Mucosa of rectum (tissue), 2 donors: ENCODE measurements around the gene STXBP4.

Experiments
- H3K27ac ChIP-seq, 2 donors: one replicate each; pipeline ENCODE4 v1.7.0; 2013; ENCODE audit warnings: inconsistent platforms in 2 of 2, low read depth in 2 of 2, low read length in 2 of 2
- H3K27me3 ChIP-seq, 2 donors: one replicate each; pipeline ENCODE4 v1.7.0; 2013; ENCODE audit warnings: low read length in 2 of 2; ENCODE audit not compliant: control insufficient read depth in 2 of 2, insufficient read depth in 2 of 2
- H3K36me3 ChIP-seq, 2 donors: one replicate each; pipeline ENCODE4 v1.7.0; 2013; ENCODE audit warnings: low read length in 2 of 2; ENCODE audit not compliant: control insufficient read depth in 2 of 2, insufficient read depth in 2 of 2
- H3K4me1 ChIP-seq, 2 donors: one replicate each; pipeline ENCODE4 v1.7.0; 2013; ENCODE audit warnings: low read length in 2 of 2, mild to moderate bottlenecking in 1 of 2; ENCODE audit not compliant: control insufficient read depth in 2 of 2, insufficient read depth in 2 of 2
- H3K4me3 ChIP-seq, 2 donors: one replicate each; pipeline ENCODE4 v1.7.0; 2013; ENCODE audit warnings: low read length in 2 of 2
- H3K9ac ChIP-seq, 2 donors: one replicate each; pipeline ENCODE4 v1.7.0; 2013; ENCODE audit warnings: low read length in 2 of 2, low read depth in 1 of 2, mild to moderate bottlenecking in 1 of 2
- H3K9me3 ChIP-seq, 2 donors: one replicate each; pipeline ENCODE4 v1.7.0; 2013; ENCODE audit warnings: low read length in 2 of 2; ENCODE audit not compliant: control insufficient read depth in 2 of 2
- donor health status: healthy.
- donor health status: Normal muscosa, but diverticular disease.

STXBP4 gene

DNA sequence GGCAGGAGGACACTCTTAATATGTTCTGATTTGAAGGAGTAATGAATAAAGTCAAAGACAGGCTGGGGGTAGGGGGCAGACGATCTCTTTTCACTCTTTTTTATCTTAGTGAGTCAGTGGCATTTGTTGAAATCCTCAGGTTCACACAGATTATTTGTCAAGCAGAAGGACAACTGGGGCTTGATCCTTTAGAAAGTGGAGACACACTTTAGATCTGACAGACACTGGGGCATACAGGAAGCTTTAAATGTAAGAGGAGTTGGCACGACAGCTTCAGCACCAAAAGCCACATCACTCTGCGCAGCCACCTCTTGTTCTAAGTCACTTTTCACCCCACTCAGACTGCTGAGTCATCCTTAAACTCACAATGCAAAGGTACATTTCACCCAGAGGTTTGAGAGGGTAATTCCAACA is 121.5 kb downstream of the STXBP4 start:
- no peaks in the 10 kb centered on the region for H3K27me3 ChIP-seq

DNA sequence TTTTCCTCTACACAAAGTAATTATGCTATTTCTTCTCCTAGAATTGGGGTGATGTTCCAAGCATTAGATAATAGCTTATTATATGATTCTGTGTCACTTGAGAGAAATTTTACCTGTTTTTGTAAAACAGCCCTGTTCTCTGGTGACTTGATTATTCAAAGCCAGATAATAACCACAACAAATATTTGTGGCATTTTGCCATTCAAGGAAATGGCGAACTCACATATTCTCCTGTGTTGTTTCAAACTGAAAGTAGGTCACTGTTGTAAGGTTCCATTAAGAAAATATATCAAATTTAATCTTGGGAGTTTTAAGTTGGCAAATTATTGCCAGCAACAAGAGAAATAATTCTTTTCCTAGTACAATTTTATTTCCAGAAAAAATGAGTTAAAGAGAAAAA is 124.8 kb downstream of the STXBP4 start:
- H3K9ac ChIP-seq = no peak overlapping the region
- H3K27ac ChIP-seq = no peak overlapping the region
- H3K27me3 ChIP-seq = no peaks in the 10 kb centered on the region
- no peak overlapping the region for H3K4me3 ChIP-seq
- no peaks in the 10 kb centered on the region for H3K36me3 ChIP-seq
- no peaks in the 10 kb centered on the region for H3K9me3 ChIP-seq
- H3K4me1 ChIP-seq = no peaks in the 10 kb centered on the region

More for the DNA sequence above, 121.5 kb downstream of the STXBP4 start:
- no peak overlapping the region for H3K4me3 ChIP-seq
- no peak overlapping the region for H3K27ac ChIP-seq
- no peaks in the 10 kb centered on the region for H3K36me3 ChIP-seq
- H3K4me1 ChIP-seq = no peaks in the 10 kb centered on the region
- no peak overlapping the region for H3K9ac ChIP-seq
- no peaks in the 10 kb centered on the region for H3K9me3 ChIP-seq

GRCh38 chr17:55098765-55099164 is 130.2 kb downstream of the STXBP4 start:
- no peaks in the 10 kb centered on the region for H3K9me3 ChIP-seq
- no peaks in the 10 kb centered on the region for H3K36me3 ChIP-seq
- no peak overlapping the region for H3K9ac ChIP-seq
- H3K4me1 ChIP-seq = no peaks in the 10 kb centered on the region
- no peaks in the 10 kb centered on the region for H3K27me3 ChIP-seq
- no peak overlapping the region for H3K27ac ChIP-seq
- no peak overlapping the region for H3K4me3 ChIP-seq

DNA sequence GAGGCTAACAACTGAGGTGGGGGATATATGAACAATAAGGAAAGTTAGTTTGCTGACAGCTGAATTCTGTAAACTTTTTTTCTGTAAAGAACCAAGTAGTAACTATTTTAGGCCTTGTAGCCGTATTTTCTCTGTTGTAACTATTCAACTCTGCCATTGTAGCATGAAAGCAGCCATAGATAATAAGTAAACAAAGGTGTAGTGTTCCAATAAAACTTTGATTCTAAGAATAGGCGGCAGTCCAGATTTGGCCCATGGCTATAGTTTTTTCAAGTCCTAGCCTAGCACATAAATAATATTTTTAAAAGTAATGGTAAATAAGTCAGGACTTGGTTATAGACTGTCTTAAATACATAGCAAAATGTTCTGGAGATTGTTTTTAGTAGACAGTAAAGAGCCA is 142.0 kb downstream of the STXBP4 start:
- Histone ChIP-seq H3K4me1 (peaks cover 4 to 5% of the 10 kb centered on the region in 2 donors), H3K9me3 (no peaks in the 10 kb centered on the region), H3K27me3 (no peaks in the 10 kb centered on the region), H3K36me3 (no peaks in the 10 kb centered on the region), H3K9ac (no peak overlapping the region), H3K4me3 (no peak overlapping the region), H3K27ac (no peak overlapping the region)

GRCh38 chr17:55114283-55114682 is 145.7 kb downstream of the STXBP4 start:
- no peak overlapping the region for H3K27ac ChIP-seq
- no peak overlapping the region for H3K4me3 ChIP-seq
- H3K27me3 ChIP-seq = no peaks in the 10 kb centered on the region
- H3K9me3 ChIP-seq = no peaks in the 10 kb centered on the region
- H3K36me3 ChIP-seq = no peaks in the 10 kb centered on the region
- no peak overlapping the region for H3K9ac ChIP-seq
- H3K4me1 ChIP-seq = peaks cover 5 to 6% of the 10 kb centered on the region in 2 donors

DNA sequence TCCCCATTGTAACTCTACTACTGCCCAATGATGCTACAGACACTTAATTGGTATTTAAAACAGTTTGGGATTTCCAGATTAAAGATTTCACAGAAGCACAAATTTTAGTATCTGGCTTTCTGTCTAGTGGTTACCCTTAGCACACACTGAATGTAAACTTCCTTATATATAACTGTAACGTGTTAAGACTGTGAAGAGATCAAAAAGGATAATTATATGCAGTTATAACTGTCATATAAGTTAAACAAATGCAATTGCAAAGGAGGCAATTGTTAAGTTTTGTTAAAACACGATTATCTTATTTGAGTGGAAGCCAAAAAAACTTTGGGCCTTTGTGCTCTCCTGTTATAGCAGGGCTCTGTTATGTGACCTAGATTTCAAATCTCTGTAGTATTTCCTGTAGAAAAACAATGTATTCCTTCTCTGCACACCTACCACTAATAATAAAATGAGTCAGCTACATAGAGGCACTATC is 147.9 kb downstream of the STXBP4 start:
- H3K9me3 ChIP-seq = no peaks in the 10 kb centered on the region
- no peaks in the 10 kb centered on the region for H3K36me3 ChIP-seq
- no peak overlapping the region for H3K4me3 ChIP-seq
- no peak overlapping the region for H3K9ac ChIP-seq
- no peak overlapping the region for H3K27ac ChIP-seq
- H3K4me1 ChIP-seq = peaks cover 0 to 3% of the 10 kb centered on the region in 2 donors
- H3K27me3 ChIP-seq = no peaks in the 10 kb centered on the region

GRCh38 chr17:55117164-55117563 is 148.6 kb downstream of the STXBP4 start:
- peaks cover 0 to 3% of the 10 kb centered on the region in 2 donors for H3K4me1 ChIP-seq
- no peaks in the 10 kb centered on the region for H3K27me3 ChIP-seq
- no peak overlapping the region for H3K27ac ChIP-seq
- no peaks in the 10 kb centered on the region for H3K36me3 ChIP-seq
- H3K4me3 ChIP-seq = no peak overlapping the region
- no peaks in the 10 kb centered on the region for H3K9me3 ChIP-seq
- H3K9ac ChIP-seq = no peak overlapping the region

DNA sequence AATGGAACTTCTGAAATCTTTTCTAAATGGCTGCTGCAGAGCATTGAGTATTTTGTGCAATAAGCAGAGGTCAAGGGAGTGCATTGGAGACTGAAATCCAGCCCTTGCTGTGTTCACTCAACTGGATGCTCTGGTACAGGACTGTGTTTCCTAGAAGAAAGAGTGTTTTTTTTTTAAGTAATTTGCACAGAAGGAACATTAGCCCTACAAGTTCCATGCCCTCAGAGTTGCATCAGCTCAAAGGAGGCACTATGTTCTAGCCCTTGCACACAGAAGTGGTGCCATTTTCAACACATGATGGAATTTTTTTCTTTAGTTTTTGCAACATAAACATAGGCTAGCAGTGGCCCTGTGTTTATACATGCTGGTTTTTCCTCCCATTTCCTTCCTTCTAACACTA is 152.1 kb downstream of the STXBP4 start:
- H3K4me1 ChIP-seq = peaks cover 0 to 5% of the 10 kb centered on the region in 2 donors
- no peaks in the 10 kb centered on the region for H3K36me3 ChIP-seq
- H3K27me3 ChIP-seq = no peaks in the 10 kb centered on the region

DNA sequence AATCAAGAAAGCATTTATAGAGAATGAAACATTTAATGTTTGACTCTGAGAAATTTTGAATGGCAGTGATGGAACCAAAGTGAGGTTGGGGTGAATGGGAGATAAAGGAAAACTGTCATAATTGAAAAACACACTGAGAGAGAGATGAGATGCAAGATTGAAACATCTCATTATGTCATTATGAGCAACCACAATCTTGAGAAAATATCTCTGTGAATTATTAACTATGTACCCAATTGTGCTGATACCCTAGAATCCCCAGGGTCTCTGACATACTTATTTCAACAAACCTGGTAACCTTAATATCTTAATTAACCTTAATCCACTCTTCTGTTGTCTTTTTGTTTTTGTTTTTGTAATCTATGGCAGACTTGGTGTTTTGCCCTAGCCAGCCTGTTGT is 152.7 kb downstream of the STXBP4 start:
- Histone ChIP-seq H3K4me3 (no peak overlapping the region), H3K9me3 (no peaks in the 10 kb centered on the region), H3K36me3 (no peaks in the 10 kb centered on the region)

More for the DNA sequence above, 152.1 kb downstream of the STXBP4 start:
- no peak overlapping the region for H3K27ac ChIP-seq
- no peaks in the 10 kb centered on the region for H3K9me3 ChIP-seq
- H3K4me3 ChIP-seq = no peak overlapping the region
- no peak overlapping the region for H3K9ac ChIP-seq

GRCh38 chr17:55122114-55122513 is 153.5 kb downstream of the STXBP4 start:
- Histone ChIP-seq H3K4me3 (no peak overlapping the region), H3K4me1 (peaks cover 0 to 2% of the 10 kb centered on the region in 2 donors), H3K27ac (no peak overlapping the region), H3K27me3 (no peaks in the 10 kb centered on the region), H3K36me3 (no peaks in the 10 kb centered on the region), H3K9ac (no peak overlapping the region), H3K9me3 (no peaks in the 10 kb centered on the region)

More for the DNA sequence above, 152.7 kb downstream of the STXBP4 start:
- Histone ChIP-seq H3K27ac (no peak overlapping the region), H3K9ac (no peak overlapping the region), H3K4me1 (peaks cover 0 to 5% of the 10 kb centered on the region in 2 donors), H3K27me3 (no peaks in the 10 kb centered on the region)
